Measurements from ENCODE around the gene FLVCR1.
"Not testable (repeated sequence)": the region's sequence is repeated elsewhere in the genome, so short reads cannot be mapped to it uniquely, and the experiment has no call there.

Gene FLVCR1

GRCh38 chr1:212857992-212858460, at the start of gene FLVCR1:
Gene FLVCR1 (plus strand): TSS chr1:212858275. CDS start chr1:212858453, 178 bp downstream.
- peak; percentile 92 for DNase-seq

- DNase-seq: peak; percentile 30
These were observed 43.3 kb upstream of the FLVCR1 start for GRCh38 chr1:212814537-212815334.

DNA sequence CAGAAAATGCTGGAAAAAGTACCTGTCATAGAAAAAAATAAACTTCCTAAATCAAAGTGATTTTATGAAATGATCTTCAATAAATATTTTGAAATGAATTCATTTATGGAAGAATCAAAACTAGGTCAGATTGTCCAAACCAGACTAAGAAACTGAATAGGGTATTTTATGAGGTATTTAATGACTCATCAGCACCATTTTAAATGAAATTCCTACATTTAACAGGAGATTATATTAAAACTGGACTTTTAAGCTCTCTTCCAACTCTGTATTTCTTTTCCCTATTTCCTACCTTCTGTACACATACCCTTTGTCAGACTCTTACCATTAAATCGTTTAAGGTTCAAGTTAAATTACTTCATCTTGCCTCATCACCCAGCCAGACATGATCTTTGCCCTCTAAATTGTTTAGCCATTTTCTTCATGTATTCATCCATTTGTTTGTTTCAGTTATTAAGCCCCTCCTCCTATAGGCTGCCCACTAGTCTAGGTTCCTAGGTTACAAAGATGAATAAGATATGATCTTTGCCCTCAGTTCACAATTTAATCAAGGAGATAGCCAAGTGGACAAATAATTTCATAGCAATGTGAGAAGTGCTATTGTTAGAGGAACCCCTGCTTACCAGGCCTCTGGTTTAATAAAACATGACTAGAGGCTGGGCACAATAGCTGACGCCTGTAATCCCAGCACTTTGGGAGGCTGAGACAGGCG, 41.4 kb upstream of the FLVCR1 start:
- DNase-seq: no peak

DNA sequence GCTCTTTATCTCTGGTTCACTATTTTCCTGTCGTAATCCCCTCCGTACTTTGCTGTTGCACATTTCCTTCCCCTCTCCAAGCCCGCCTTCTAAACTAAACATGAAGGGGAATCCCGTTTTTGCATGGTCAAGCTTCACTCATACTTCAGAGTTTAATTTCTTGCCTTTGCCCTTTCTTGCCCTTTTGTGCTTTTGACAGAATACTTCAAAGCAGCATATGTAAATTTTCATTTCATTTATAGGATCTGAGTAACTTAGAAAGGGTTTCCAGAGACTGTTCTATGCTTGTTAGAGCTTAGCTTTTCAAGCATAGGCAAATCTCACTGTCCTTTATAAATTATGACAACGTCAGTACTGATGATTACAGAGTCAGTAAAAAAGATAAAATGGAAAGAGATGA, 38.3 kb upstream of the FLVCR1 start:
- DNase-seq: no peak

GRCh38 chr1:212820969-212821368, 37.1 kb upstream of the FLVCR1 start:
- DNase-seq: no peak

GRCh38 chr1:212822956-212823355, 35.1 kb upstream of the FLVCR1 start:
- no peak for DNase-seq

- no peak for DNase-seq
These were observed 33.9 kb upstream of the FLVCR1 start for GRCh38 chr1:212824201-212824600.

DNA sequence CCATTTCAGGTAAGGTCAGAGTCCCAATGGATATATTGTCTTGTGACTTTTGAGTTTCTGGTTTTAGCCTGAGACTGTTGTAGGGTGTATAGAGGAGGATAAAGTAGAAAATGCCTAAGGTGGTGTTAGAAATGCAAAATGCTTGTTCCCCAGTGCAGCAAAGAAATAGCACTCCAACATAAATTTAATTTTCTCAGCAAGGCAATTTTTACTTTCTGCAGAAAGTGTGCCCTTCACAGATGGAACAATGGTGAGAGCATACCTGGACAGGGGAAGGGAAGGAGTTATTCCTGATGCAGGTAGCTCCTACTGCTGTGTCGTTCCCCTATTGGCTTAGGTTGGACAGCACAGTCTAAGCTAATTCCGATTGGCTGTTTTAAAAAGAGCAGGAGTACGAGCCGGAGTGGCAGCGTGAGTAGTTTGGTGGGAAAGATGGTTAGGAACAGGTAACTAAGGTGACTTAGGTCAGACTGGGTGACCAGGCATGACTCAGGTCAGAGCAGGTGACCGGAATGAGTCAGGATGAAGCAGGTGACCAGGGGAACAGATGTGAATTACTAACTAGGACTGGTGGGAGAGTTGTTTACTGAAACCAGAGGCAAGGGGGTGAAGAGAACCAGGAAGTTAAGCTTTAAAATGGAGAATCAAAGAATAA, 32.1 kb upstream of the FLVCR1 start:
- DNase-seq: no peak

DNA sequence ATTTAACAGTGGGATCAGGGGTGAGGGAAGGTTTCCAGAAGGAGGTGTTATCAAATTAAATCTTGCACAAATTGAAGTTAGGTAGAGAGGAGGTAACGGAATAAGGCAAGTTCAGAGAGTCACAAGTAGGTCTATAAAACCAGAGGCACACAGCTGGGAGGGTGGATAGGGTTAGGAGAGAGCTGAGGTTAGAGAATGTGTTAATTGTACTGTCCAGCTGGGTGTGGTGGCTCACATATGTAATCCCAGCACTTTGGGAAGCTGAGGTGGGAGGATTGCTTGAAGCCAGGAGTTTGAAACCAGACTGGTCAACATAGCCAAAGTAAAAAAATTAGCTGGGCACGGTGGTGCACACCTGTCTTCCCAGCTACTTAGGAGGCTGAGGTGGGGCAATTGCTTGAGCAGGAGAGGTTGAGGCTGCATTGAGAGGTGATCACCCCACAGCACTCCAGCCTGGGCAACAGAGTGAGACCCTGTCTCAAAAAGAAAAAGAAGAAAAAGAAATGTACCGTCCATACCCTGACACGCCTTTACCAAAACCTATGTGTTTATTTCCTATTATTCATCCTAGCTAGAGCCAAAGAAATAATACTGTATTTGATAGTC, 30.8 kb upstream of the FLVCR1 start:
- DNase-seq: no peak

DNA sequence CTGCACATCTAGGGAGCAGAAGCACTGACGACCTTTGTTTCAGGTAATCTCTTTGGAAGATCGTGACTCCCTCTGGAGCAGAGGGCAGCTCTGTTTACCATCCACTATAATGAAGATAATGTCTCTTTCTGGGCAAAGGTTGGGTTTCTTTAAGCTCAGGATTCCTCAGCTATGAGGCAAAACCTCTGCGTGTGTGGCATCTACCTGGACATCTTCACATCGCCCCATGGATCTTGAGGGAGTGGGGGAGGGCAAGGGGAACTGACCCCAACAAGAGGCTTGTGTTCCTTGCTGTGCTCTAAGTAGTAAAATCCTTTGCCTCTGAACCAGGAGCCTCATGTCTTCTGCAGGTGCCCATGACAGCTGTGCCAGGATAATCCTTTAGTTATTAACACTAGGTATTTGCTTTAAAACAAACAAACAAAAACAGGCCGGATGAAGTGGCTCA, 30.2 kb upstream of the FLVCR1 start:
- no peak for DNase-seq

DNA sequence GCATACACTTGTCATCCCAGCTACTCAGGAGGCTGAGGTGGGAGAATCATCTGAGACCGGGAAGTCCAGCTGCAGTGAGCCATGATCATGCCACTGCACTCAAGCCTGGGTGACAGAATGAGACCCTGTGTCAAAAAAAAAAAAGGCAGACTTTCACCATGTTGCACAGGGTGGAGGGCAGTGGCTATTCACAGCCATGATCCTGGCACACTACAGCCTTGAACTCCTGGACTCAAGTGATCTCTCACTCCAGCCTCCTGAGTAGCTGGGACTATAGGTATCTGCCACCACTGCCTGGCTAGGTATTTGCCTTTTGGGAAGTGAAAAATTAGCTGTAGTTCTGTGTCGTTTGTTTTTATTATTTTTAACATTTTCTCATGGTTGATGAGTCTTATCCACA, 29.7 kb upstream of the FLVCR1 start:
- no peak for DNase-seq

GRCh38 chr1:212833211-212834207, 24.6 kb upstream of the FLVCR1 start:
- not testable (repeated sequence) for DNase-seq

- DNase-seq: no peak
These were observed 19.9 kb upstream of the FLVCR1 start for GRCh38 chr1:212838145-212838544.

DNA sequence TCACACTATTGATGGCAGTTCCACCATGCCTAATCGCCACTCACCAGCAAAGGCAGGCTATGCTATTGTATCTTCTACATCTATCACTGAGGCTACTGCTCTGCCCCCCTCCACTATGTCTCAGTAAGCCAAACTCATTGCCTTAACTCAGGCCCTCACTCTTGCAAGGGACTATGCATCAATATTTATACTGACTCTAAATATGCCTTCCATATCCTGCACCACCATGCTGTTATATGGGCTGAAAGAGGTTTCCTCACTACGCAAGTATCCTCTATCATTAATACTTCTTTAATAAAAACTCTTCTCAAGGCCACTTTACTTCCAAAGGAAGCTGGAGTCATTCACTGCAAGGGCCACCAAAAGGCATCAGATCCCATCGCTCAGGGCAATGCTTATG, 13.6 kb upstream of the FLVCR1 start:
- not testable (repeated sequence) for DNase-seq

DNA sequence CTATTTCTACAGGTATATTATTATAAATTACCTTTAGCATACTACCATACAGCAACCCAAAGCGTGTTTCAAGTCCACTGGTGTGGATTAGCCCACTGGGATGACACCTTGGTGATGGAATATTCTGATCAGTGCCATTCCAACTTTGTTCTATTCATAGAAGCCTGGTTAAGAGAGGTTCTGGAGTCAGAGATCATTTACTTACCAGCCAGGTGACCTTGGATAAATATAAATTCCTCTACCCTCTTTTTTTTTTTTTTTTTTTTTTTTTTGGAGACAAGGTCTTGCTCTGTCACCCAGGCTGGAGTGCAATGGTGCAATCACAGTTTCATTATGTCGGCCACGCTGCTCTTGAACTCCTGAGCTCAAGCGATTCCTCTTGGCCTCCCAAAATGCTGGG, 10.5 kb upstream of the FLVCR1 start, which contains the start of gene SPATA45:
Gene SPATA45, minus strand, starts transcription at position 101 of the 400 bp plus-strand sequence. CDS start 11,500 bp downstream, outside the sequence.
- no peak for DNase-seq

- no peak for DNase-seq
These were observed 5.9 kb upstream of the FLVCR1 start for GRCh38 chr1:212852105-212852688.

DNA sequence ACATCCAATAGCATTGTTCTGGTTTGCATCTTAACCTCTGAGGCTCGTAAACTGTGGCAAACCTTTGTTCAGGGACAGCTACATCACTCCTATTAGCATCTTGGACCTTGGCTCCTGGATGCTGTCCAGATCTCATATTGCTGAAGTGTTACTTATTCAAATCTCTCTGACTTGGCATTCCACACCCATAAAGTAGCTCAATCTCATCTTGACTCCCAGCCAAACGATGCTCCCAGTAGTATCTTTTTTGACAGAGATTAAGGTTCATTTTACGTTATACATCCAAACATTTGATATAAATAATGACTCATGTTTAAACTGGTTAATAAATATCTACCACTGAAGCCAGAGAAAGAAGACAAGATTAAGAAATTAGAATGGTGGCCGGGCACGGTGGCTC, 4.4 kb upstream of the FLVCR1 start:
- DNase-seq: no peak

GRCh38 chr1:212856755-212857154, 1.3 kb upstream of the FLVCR1 start:
- DNase-seq: no peak

DNA sequence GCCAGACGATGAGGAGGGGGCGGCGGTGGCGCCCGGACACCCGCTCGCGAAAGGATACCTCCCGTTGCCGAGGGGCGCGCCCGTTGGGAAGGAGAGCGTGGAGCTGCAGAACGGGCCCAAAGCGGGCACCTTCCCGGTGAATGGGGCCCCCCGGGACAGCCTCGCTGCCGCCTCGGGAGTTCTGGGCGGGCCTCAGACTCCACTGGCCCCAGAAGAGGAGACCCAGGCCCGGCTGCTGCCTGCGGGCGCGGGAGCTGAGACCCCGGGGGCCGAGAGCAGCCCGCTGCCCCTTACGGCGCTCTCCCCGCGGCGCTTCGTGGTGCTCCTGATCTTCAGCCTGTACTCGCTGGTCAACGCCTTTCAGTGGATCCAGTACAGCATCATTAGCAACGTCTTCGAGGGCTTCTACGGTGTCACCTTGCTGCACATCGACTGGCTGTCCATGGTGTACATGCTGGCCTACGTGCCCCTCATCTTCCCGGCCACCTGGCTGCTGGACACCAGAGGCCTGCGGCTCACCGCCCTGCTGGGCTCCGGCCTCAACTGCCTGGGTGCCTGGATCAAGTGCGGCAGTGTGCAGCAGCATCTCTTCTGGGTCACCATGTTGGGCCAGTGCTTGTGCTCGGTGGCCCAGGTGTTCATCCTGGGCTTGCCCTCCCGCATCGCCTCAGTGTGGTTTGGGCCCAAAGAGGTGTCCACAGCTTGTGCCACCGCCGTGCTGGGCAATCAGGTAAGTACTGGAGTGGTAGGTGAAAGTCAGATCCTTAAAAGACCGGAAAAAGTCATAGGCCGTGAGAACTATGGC, 588 bp downstream of the FLVCR1 start:
- no peak for DNase-seq

All from NCI-H1694 treated with DMSO at 0.1 percent for 48 hours (cell line).